Vagina (tissue), 2 donors: ENCODE results near the gene TTC32. TPM values are rescaled to one million over a fixed set of nuclear protein-coding genes. Genes with fewer than 3 reads are reported as not detected.
A peak's percentile ranks its signal among the peaks of the same experiment; 100 is the strongest.

Experiments used
- DNase-seq, 2 donors: peaks; one replicate each; pipeline ENCODE4 v3.0.0-alpha.2; 2017; ENCODE audit errors: extremely low spot score in 2 of 2
- H3K27ac ChIP-seq: fragments of 200-600 bp; sonication (generic); one replicate; pipeline ENCODE4 v1.5.1; 2019
- H3K27me3 ChIP-seq: fragments of 200-600 bp; sonication (generic); one replicate; pipeline ENCODE4 v1.5.1; 2019
- H3K36me3 ChIP-seq, 2 donors: fragments of 200-600 bp; sonication (generic); one replicate each; pipeline ENCODE4 v1.5.1; 2017 to 2019
- H3K4me1 ChIP-seq: fragments of 200-600 bp; sonication (generic); one replicate; pipeline ENCODE4 v1.5.1; 2019
- H3K4me3 ChIP-seq, 2 donors: fragments of 200-600 bp; sonication (generic); 1 replicate in 1 of 2; 2 replicates in 1 of 2; pipeline ENCODE4 v1.5.1; 2016 to 2019
- H3K9me3 ChIP-seq: fragments of 200-600 bp; sonication (generic); one replicate; pipeline ENCODE4 v1.5.1; 2019
- POLR2A ChIP-seq, 2 donors: fragments of 450-650 bp; IDR thresholded peaks; one replicate each; pipeline ENCODE4 v1.6.1; 2017; ENCODE audit warnings: antibody characterized with exemption in 2 of 2, mild to moderate bottlenecking in 2 of 2, moderate library complexity in 2 of 2
- POLR2AphosphoS5 ChIP-seq, 2 donors: sonication (generic); formaldehyde crosslinking; IDR thresholded peaks; one replicate each; pipeline ENCODE4 v1.9.0; 2017; ENCODE audit warnings: antibody characterized with exemption in 2 of 2, mild to moderate bottlenecking in 2 of 2, low read depth in 1 of 2; ENCODE audit not compliant: insufficient read depth in 1 of 2
- intact Hi-C: fragments of 100-400 bp; cut with DNase I; formaldehyde crosslinking; loops from one replicate; pipeline ENCODE4 v1.15.1; 2023
- total RNA-seq: library from RNA; depleted of rRNA; stranded (reverse); fragments of >200 nt; gene quantifications from one replicate; pipeline ENCODE4 v1.2.3, GENCODE V29; 2016
- TF ChIP-seq, protein P1 (sequence below), 3 experiments: fragments of 450-650 bp in 2 of 3; fragments of 200-600 bp in 1 of 3; sonication (generic) in 1 of 3; IDR thresholded peaks; one replicate each; pipeline ENCODE4 v1.5.1; 2017 to 2019; ENCODE audit warnings: antibody characterized with exemption in 3 of 3, mild to moderate bottlenecking in 2 of 3, moderate library complexity in 2 of 3

The TTC32 gene
- total RNA-seq, 1 donor from 2014 or later = 15.2 TPM

DNA sequence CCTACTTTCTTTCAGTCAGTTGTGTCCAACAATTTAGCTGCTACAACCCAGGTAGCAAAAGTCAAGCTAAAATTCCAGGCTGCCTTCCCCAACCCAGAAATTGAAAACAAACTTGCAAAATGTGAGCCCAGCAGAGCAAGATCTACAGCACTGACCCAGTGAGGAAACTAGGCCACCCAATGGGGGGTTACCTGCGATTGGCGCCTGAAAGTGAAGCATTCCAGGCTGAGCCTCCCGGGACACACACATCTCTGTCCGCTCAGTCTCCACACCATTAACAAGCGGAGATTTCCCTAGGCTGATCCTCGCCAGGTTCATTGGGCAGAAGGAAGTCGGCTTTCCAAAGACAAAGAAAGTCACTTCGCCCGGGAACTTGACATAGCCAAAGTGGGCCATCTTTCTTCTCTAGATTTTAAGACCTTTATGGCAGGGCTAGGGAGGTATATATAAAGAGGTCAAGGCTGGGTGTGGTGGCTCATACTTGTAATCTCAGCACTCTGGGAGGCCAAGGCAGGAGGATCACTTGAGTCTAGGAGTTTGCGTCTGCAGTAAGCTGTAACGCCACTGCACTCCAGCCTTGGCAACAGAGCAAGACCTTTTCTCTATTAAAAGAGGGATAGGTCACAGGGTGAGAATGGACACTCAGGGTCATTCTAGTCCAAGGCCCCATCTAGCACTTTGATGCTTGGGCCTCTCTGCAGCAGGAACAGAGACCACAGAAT lies 53.6 kb downstream of the TTC32 start:
- no peak for TF ChIP-seq POLR2A (IDR thresholded peaks at IDR 0.05)
- intact Hi-C loops = no loop called here
- H3K27ac ChIP-seq = no peak overlapping the region
- H3K36me3 ChIP-seq = no peaks in the 10 kb centered on the region
- H3K27me3 ChIP-seq = no peaks in the 10 kb centered on the region
- H3K4me3 ChIP-seq = no peak overlapping the region
- peak; percentile 62 to 67 for DNase-seq
- H3K4me1 ChIP-seq = no peaks in the 10 kb centered on the region
- no peaks in the 10 kb centered on the region for H3K9me3 ChIP-seq

DNA sequence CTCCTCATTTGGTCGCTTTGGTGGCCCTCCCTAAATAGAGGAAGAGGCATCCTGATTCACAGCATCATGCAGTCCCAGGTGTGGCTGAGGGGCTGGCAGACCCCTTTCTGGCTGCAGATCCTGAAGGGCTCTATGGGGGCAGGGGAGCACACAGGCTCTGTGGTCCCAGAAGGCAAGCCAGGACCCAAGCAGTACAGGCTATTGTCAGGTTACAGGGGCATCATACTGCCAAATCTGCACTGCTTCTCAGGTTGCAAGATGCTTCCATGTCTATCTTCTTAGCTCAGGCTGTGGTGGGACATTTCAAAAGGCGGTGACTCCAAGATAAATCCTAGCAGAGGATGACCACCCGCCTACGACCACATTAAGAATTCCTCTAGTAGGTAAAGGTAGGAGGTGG lies 54.3 kb downstream of the TTC32 start:
- H3K27ac ChIP-seq = no peak overlapping the region
- H3K36me3 ChIP-seq = no peaks in the 10 kb centered on the region
- intact Hi-C loops = no loop called here
- TF ChIP-seq POLR2AphosphoS5 (IDR thresholded peaks at IDR 0.05; ENCODE audit: insufficient read depth in 1 of 2, low read depth in 1 of 2) (no peak), POLR2A (IDR thresholded peaks at IDR 0.05) (no peak)
- TF ChIP-seq, protein P1, sequence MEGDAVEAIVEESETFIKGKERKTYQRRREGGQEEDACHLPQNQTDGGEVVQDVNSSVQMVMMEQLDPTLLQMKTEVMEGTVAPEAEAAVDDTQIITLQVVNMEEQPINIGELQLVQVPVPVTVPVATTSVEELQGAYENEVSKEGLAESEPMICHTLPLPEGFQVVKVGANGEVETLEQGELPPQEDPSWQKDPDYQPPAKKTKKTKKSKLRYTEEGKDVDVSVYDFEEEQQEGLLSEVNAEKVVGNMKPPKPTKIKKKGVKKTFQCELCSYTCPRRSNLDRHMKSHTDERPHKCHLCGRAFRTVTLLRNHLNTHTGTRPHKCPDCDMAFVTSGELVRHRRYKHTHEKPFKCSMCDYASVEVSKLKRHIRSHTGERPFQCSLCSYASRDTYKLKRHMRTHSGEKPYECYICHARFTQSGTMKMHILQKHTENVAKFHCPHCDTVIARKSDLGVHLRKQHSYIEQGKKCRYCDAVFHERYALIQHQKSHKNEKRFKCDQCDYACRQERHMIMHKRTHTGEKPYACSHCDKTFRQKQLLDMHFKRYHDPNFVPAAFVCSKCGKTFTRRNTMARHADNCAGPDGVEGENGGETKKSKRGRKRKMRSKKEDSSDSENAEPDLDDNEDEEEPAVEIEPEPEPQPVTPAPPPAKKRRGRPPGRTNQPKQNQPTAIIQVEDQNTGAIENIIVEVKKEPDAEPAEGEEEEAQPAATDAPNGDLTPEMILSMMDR (IDR thresholded peaks at IDR 0.05) = no peak
- no peaks in the 10 kb centered on the region for H3K27me3 ChIP-seq
- DNase-seq = peak; percentile 16 to 47
- H3K4me1 ChIP-seq = no peaks in the 10 kb centered on the region
- H3K9me3 ChIP-seq = no peaks in the 10 kb centered on the region
- no peak overlapping the region for H3K4me3 ChIP-seq

Other genes starting within 250 kb of the TTC32 start
- 8.3 TPM for gene WDR35, start 88.1 kb upstream of the TTC32 start, total RNA-seq
- 3.9 TPM for gene MATN3, start 110.7 kb upstream of the TTC32 start, total RNA-seq
- gene LAPTM4A, start 149.6 kb upstream of the TTC32 start, total RNA-seq = 172 TPM